ENCODE data around the gene FAF1.

DNA sequence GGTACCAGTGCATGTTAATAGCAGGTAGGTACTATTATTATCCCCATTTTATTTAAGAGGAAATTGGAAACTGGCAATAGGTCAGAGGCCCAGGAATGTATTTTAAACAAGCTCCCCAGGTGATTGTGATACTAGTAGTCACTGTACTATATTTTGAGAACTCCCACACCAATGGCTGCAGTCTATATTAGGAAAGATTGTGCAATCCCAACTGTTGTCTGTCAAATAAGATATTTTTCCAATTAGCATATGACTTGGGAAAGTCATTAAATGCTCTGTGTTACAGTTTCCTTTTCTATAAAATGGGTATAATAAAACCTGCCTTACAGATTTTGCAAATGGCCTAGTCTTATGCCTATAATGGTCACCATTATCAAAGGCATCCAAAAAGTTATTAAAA lies 442.6 kb downstream of the FAF1 start:
- TF ChIP-seq POLR2AphosphoS5 (IDR thresholded peaks at IDR 0.05), result no peak
- no peak for TF ChIP-seq CTCF (IDR thresholded peaks at IDR 0.05)
- TF ChIP-seq POLR2A (IDR thresholded peaks at IDR 0.05), result no peak
- TF ChIP-seq EP300 (IDR thresholded peaks at IDR 0.05), result no peak
